WI38 (cell line): ENCODE measurements around the gene TSPAN9.

ENCODE experiments used
- H3K4me3 ChIP-seq: 2 replicates; pipeline ENCODE4 v1.5.1; 2011; ENCODE audit warnings: low read depth, mild to moderate bottlenecking, control low read depth, low read length
- CTCF ChIP-seq: IDR thresholded peaks from 2 replicates; pipeline ENCODE4 v1.5.1; 2012; ENCODE audit warnings: low read depth, mild to moderate bottlenecking, control low read depth, low read length

TSPAN9 gene

GRCh38 chr12:3128498-3129293 is 51.5 kb downstream of the TSPAN9 start:
- no peak overlapping the region for H3K4me3 ChIP-seq
- no peak for TF ChIP-seq CTCF

GRCh38 chr12:3129301-3130056 is 52.3 kb downstream of the TSPAN9 start:
- H3K4me3 ChIP-seq, result no peak overlapping the region
- no peak for TF ChIP-seq CTCF

- no peak for TF ChIP-seq CTCF
- no peak overlapping the region for H3K4me3 ChIP-seq
These were observed 53.1 kb downstream of the TSPAN9 start for GRCh38 chr12:3130057-3130830.

- no peak for TF ChIP-seq CTCF
- no peak overlapping the region for H3K4me3 ChIP-seq
These were observed 54.0 kb downstream of the TSPAN9 start for GRCh38 chr12:3131129-3131528.

- no peak for TF ChIP-seq CTCF
- no peak overlapping the region for H3K4me3 ChIP-seq
These were observed 55.6 kb downstream of the TSPAN9 start for GRCh38 chr12:3132636-3133404.

GRCh38 chr12:3133405-3133783 is 56.2 kb downstream of the TSPAN9 start:
- no peak overlapping the region for H3K4me3 ChIP-seq
- no peak for TF ChIP-seq CTCF
